Tibial nerve (tissue), 4 donors: ENCODE data around the gene TIPIN.

Source experiments
- CTCF ChIP-seq, 5 experiments: fragments of 200-600 bp in 3 of 5; fragments of 450-650 bp in 2 of 5; sonication (generic) in 3 of 5; IDR thresholded peaks; one replicate each; pipeline ENCODE4 v1.5.1; 2016 to 2019; ENCODE audit warnings: antibody characterized with exemption in 5 of 5, mild to moderate bottlenecking in 3 of 5, moderate library complexity in 2 of 5
- EP300 ChIP-seq, 2 donors: sonication (generic); formaldehyde crosslinking; IDR thresholded peaks; one replicate each; pipeline ENCODE4 v1.6.1; 2017; ENCODE audit warnings: antibody characterized with exemption in 2 of 2, mild to moderate bottlenecking in 1 of 2
- POLR2A ChIP-seq, 2 donors: fragments of 450-650 bp; IDR thresholded peaks; one replicate each; pipeline ENCODE4 v1.6.1; 2017; ENCODE audit warnings: antibody characterized with exemption in 2 of 2, mild to moderate bottlenecking in 2 of 2, moderate library complexity in 2 of 2

- TF ChIP-seq CTCF (IDR thresholded peaks at IDR 0.05) (peak in 2 of 5 experiments; percentile 6 to 10), POLR2A (IDR thresholded peaks at IDR 0.05) (no peak), EP300 (IDR thresholded peaks at IDR 0.05) (no peak)
Measured at GRCh38 chr15:66387163-66388042, 30.9 kb upstream of the TIPIN start.
